Stimulated activated CD8-positive, alpha-beta memory T cell treated with anti-CD3 and anti-CD28 coated beads, Interleukin-7, amount 100 ng/mL, for 4 hours (primary cell): Measurements from ENCODE around the gene GAS6.
"Not testable (repeated sequence)": the region's sequence is repeated elsewhere in the genome, so short reads cannot be mapped to it uniquely, and the experiment has no call there.

Experiments
- DNase-seq, 2 donors: peaks; one replicate each; pipeline ENCODE4 v3.0.0-alpha.2; 2020; ENCODE audit warnings: low read depth in 2 of 2

Gene GAS6

GRCh38 chr13:113863524-113864272, at the start of gene GAS6:
Gene GAS6, minus strand, starts transcription at chr13:113864076. Its CDS starts 156 bp downstream, at chr13:113863920.
- peak in 1 of 2 donors; percentile 13 for DNase-seq

- not testable (repeated sequence) for DNase-seq
Measured at GRCh38 chr13:113913408-113913807, 49.5 kb upstream of the GAS6 start.

- no peak for DNase-seq
Measured at GRCh38 chr13:113912596-113912995, 48.7 kb upstream of the GAS6 start.

- no peak for DNase-seq
Measured at GRCh38 chr13:113907635-113908617, 44.0 kb upstream of the GAS6 start.

- DNase-seq, result no peak
Measured at GRCh38 chr13:113906571-113906970, 42.7 kb upstream of the GAS6 start.

- no peak for DNase-seq
Measured at GRCh38 chr13:113905942-113906341, 42.1 kb upstream of the GAS6 start.

- no peak for DNase-seq
Measured at GRCh38 chr13:113905018-113905417, 41.1 kb upstream of the GAS6 start.

GRCh38 chr13:113904411-113904810, 40.5 kb upstream of the GAS6 start:
- no peak for DNase-seq

- DNase-seq, result no peak
Measured at GRCh38 chr13:113903912-113904311, 40.0 kb upstream of the GAS6 start.

GRCh38 chr13:113902986-113903775, 39.3 kb upstream of the GAS6 start:
- DNase-seq, result no peak

GRCh38 chr13:113902481-113902880, 38.6 kb upstream of the GAS6 start:
- no peak for DNase-seq

GRCh38 chr13:113901642-113902041, 37.8 kb upstream of the GAS6 start:
- DNase-seq, result no peak

GRCh38 chr13:113901231-113901630, 37.4 kb upstream of the GAS6 start:
- no peak for DNase-seq

GRCh38 chr13:113900646-113901045, 36.8 kb upstream of the GAS6 start:
- no peak for DNase-seq

- DNase-seq, result no peak
Measured at GRCh38 chr13:113898391-113898790, 34.5 kb upstream of the GAS6 start.

GRCh38 chr13:113897966-113898365, 34.1 kb upstream of the GAS6 start:
- DNase-seq, result no peak

- DNase-seq, result no peak
Measured at GRCh38 chr13:113897161-113897560, 33.3 kb upstream of the GAS6 start.

GRCh38 chr13:113895436-113895835, 31.6 kb upstream of the GAS6 start:
- no peak for DNase-seq

GRCh38 chr13:113890774-113891480, 27.1 kb upstream of the GAS6 start:
- DNase-seq, result no peak

- no peak for DNase-seq
Measured at GRCh38 chr13:113889467-113889866, 25.6 kb upstream of the GAS6 start.

GRCh38 chr13:113888701-113889330, 24.9 kb upstream of the GAS6 start:
- DNase-seq, result no peak
